Activated gamma-delta T cell treated with Interleukin-2 at 50 U/mL for 16 hours (primary cell): ENCODE results near the gene PPFIBP2.

ENCODE experiments used
- DNase-seq: peaks from one replicate; pipeline ENCODE4 v3.0.0-alpha.2; 2020

PPFIBP2 gene

DNA sequence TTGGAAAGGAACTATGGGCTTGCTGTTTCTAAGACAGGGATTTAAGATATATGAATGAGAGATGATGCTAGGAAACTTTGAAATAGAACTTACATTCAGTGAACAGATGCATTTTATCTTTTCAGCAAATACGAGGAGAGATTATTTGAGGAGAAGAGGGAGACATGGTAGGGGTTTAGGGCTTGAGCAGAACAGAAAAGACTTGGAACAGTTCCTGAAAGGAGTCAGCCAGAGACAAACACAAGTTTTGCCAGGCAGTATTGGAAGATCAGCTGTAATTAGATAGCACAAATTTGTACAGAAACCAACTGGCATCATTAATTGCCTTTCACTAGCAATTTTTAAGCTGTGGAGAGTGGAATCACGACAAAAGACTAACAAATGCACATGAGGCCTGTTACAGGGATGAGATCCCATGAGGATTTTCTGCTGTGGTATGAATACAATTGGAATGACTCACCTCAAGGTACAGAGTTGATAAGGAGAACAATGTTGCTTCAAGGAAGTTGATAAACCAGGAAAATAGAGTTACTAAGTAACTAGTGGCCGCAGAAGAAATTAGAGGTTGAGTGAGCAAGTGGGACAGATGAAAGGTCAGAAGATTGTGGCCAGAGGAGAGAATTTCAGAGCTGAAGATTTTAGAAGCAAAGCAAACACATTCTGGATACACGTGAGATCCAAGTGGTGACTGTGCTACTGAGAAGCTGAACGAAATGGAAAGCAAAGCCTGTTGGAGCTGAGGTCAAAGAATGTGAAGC lies 91.6 kb downstream of the PPFIBP2 start:
- DNase-seq, result no peak

DNA sequence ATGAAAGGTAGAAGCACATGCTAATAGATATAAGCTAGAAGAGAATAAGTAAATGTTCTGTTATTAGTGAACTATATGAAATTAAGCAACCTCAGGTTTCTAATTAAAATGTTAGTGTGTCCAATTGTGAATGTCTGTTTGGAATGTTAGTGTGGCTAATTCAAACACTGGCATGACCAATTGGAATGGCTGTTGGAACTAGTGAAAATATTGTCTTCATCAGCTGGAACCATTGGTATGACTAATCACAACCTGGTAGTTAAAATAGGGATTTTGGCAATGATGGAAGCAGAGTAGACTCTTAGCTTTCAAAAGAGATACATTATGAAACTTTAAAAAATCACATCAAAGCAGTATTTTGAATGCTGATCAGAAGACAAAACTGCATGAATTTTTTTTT lies 92.7 kb downstream of the PPFIBP2 start:
- DNase-seq, result no peak

DNA sequence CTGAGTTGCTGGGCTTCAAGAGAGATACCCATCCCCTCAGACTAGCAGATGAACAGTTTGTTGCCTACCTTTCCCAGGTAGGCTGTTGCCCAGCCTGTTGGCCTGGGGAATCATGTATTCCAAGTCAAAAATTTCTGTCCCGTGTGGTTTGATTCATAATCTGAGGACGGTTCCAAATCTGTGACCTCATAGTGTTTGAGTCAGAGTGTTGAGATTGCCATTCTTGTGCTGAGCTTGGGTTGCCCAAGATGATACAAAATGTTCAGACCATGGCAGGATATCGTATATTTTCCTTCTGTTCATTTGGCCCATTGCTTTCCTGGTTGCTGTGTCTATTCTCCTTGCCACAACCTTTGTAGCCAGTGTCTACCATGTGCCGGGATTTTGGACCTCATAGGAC lies 95.2 kb downstream of the PPFIBP2 start:
- no peak for DNase-seq

DNA sequence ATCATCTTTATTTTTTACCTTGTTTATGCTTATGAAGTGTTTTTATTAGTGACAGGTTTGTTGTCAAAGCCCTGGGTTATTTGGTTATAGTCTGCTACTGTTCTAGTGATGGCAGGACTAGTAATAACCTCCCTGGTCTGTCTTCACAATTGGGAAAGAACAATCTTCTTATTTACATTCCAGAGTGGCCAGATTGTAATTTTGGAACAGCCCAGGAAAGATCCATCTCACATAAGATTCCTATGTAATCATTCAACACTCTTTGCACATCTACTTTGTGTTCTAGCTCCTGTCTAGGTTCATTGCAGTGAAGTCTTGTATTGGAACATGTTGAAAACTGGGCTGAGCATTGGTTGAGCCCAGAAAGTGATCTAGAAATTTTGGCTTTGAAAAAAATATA lies 95.7 kb downstream of the PPFIBP2 start:
- DNase-seq, result no peak

DNA sequence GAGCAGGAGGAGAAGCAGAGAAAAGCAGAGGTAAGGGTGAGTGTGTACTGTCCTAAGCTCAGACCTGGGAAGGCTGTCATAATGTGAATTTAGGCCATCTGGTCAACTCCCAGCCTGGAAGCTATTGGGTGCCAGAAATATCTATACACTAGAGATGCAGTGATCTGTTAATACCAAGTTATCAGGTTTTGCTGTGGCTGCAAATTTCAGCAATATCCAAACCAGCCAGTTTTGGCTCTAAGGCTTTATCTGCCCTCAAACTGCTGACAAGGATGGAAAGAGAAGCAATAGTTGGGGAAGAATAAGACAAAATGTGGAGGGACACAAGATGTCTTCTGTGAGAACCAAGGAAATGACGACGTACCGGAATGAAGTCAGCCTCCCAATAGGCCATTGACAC lies 96.6 kb downstream of the PPFIBP2 start:
- DNase-seq, result no peak

DNA sequence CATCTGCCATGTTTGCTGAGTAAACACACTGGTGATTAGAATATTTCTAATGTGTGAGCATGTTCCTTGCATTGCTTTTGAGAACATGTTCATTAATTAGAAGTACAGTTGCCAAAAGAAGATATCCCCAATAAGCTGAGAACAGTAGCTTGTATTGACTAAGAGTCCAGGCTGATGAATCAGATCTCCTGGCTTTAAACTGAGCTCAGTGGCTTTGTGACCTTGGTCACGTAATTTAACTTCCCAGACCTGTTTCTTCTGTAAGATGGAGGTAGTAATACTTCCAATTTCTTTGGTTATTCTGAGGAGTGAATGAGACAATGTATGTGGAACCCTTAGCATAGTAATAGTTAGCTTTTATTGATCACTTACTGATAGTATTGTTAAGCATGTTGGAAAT lies 97.6 kb downstream of the PPFIBP2 start:
- DNase-seq, result no peak

DNA sequence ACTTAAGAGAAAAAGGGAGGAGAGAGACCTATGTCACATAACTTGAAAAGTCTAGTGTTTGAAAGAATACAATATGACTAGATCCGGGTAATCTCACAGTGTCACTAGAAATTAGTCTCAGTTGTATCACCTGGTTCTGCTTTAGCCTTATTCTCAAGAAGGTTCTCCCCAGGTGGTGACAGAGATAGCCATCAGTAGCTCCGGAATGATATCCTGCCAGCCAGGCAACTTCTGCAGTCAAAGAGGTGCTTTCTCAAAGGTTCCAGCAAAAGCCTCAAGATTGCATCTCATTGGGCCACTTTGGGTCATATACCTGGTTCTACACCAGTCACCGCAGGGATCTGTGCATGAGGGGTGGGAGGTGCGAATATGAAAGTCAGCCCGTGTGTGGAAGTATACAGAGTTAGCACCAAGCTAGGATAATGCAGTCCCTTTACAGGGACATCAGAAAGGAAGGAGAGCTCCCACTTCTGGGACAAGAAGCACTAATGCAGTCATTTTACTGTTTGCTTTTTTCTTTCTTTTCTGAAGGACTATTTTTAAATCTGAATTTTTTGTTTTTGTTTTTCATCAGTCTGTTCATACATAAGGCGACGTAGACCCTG lies 98.4 kb downstream of the PPFIBP2 start:
- DNase-seq, result no peak

DNA sequence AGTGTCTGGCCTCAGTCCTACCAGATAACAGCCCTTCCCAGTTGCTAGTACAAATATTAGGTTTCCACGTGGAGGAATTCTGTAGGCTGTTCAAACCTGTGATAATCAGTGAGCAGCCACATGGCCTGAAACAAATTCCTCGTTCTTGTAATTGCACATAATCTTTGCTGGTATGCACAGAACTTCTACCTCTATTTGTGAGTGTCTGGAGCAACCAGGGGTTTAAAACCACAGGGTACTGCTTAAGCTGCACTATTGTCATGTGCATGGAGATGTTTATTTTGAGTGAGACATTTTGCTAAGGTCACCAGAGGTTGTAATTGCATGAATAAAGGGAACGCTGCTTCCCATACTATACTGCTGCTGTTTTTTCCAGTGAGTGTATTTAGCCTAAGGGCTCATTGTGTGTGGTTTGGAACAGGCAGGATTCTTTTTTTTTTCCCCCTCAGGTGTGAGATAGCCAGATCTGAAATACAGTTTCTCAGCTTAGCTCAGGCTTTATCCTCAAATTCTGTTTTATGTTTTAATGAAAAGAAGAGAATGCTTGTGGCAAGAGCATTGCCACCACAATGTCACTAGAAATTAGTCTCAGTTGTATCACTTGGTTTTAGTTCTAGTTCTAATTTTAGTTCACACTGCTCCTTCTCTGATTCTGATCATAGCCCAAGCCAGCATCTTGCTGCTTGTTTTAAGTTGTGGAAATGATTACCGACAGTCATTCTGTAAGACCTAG lies 99.0 kb downstream of the PPFIBP2 start:
- DNase-seq, result no peak

DNA sequence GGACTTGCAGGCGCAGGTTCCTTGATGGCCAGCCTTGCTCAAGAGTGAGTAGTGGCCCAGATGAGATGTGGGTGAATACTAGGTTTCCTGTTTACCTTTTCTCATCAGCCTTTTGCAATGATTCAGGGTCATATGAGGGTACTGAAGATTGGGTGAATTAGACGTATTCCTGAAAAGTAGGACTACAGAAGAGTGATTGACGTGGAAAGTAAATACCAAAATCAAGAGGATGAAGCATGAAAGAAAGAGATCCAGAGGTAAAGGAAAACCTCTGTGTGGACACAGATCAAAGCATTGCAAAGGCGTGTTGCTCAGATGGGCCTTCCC lies 99.6 kb downstream of the PPFIBP2 start:
- DNase-seq, result no peak

DNA sequence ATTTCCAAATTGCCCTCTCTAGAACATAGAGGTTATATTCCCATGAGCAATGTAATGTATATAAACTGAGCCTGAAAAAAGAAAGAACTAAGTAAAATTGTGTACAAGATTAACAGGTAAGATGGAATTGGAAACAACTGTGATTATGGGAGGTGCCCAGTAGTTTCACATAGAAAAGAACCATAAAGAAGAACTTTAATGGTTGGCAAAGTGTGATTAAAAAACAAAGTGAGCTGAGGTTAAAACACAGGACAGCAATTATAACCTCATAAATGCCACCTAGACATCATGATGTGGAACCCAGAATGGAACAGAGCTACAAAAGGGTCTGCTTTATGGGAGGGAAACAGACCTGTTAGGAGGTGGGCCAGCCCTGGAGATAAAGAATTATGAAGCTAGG lies 100.9 kb downstream of the PPFIBP2 start:
- DNase-seq, result no peak

DNA sequence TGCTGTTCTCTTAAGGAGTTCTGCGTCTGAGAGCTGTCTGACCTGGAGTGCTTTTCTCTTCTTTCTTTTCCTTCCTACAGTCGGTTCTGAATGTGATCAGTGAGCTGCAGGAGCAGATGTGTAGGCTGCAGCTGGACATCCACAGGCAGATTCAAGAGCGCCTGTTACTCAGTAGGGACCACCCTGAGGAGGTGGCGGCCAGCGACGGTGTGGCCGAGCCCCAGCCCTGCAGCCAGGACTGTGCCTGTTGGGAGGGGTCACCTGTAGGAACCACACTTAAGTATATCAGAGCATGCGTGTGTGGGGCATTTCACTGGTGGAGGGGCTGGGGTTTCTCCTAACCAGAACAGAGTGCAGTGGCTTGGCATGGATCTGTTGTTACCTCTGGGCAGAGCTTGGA lies 103.2 kb downstream of the PPFIBP2 start:
- DNase-seq, result no peak

DNA sequence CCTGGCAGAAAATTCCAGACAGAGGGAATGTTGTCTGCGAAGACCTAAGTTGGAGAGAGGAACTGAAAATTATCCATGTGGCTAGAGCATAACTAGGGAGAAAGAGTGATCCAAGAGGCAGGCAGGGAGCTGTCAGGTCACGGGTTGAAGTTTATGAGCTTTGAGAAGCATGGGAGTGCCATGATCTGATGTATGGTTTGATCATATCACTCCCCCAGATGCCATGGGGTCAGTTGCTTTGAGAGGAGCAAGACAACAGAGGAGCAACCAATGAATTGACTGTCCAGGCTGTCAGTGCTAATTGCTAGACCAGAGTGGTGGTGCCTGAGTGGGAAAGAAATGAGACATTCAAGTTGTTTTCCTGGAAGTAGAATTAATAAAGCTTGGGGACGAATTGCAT lies 105.5 kb downstream of the PPFIBP2 start:
- DNase-seq, result no peak

DNA sequence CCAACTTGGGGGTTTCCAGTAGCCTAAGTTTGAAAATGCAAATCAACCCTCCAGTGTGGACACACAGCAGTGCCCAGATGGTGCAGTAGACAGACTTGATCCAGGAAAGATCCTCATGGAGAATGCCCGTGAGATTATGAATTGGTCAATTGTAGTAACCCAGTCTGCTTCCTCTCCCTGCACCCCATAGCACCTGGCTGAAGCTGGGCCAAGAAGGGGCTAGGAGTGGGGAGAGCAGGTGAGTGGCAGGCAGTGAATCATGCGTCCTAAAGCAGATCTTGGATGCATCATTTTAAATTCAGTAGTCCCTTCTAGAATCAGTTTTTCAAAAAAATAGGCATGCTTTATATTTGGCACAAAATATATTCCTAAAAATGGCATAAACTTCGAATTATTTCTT lies 107.3 kb downstream of the PPFIBP2 start:
- DNase-seq, result no peak

DNA sequence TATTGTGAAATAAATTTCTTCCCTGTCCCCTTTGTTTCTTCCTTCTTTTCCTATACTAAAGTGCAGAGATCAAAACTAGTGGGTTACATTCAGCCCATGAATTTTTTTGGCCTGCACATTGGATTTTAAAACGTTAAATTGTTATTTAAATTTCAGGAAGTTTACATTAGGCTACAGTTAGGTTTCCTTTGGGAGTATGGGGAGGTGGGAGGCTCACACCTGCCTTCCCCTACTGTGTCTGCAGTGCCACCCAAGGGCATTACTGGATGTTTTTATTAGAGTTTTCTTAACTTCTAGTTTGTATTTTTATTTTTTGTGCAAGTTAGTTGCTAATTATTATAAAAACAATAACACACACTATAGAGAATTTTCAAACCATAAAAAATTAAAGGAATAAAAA lies 107.8 kb downstream of the PPFIBP2 start:
- DNase-seq, result no peak

DNA sequence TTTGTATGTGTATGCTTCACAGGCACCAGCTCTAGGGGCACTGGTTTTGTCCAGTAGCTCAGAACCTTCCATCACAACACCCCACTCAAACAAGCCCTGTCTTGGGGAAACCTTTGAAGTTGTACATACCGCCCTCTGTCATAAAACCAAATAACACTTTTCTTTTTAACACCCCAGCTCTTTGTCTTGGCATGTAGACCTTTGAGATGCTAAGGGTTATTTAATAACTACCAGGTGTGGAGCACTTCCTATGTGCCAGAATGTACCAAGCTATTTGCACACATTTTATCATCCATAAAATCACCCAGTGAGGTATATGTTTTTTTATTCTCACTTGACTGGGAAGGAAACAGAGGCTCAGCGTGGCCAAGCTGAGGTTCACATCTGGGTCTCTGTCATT lies 108.9 kb downstream of the PPFIBP2 start:
- no peak for DNase-seq

DNA sequence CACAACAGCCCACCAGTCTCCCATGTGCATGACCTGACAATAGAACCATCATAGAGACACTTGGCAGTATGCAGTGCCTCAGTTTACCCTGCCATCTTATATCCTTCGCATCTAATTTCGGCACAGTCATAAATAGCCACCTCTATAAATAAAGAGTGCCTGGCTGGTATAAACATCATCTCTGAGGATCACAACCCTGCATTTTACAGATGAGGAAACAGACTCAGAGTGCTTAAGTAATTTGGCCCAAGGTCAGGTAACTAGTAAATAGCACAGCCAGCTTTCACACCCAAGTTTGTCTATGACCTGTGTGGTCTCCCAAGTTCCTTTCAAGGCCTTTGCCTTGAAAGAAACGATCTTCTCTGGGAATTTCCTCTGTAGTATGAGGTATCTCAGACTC lies 114.9 kb downstream of the PPFIBP2 start:
- no peak for DNase-seq

DNA sequence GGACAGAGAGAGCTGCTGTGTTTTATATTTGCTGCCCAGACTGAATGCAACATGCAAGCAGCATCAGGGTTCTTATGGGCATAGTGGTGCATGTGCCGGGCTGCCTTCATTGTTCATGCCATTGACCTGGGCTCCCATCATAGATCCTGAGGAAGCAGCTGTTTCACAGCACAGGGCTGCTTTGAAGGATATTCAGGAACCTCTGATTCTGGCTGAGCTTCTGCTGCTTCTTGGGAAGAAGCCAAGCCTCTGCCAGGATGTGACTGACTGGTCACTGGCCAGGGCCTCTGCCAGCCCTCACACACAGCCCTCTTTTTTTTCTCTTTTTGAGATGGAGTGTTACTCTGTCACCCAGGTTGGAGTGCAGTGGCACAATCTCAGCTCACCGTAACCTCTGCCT lies 116.2 kb downstream of the PPFIBP2 start:
- DNase-seq, result no peak

DNA sequence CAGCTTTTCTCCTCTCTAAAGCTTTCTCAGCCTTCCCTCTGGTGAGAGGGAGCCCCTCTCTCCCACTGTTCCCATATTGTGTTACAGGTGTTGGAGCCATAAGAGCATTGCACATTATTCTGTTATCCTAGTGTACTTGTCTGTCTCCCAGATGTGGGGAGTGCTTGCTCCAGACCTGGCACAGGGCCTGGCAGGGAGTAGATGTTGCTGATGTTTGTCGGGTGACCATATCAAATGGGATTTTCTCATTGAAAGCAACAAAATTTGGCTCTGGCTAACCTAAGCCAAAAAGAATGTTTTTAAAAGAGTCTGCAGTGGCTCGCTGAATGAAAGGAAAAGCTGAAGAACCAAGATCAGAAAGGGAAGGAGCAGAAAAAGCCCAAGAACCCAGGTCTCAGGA lies 118.4 kb downstream of the PPFIBP2 start:
- no peak for DNase-seq

DNA sequence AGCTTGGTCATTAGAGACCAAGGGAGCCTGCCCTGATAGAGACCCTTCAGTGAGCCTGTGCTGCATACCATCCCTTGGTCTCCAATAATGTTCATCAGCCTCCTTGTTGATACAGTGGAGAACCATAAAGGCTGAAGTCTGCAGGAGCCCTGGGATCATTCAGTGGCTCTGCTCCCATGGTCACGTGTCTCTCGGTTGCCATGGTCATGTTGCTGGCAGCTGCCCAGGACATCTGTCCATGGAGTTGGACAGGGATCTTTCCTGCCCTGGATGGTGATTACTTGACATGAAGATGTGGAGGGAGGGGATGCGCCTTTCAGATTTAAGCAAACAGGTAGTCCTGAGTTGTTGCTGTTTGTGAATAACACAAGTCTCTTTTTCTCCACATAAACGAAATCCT lies 121.3 kb downstream of the PPFIBP2 start:
- no peak for DNase-seq

DNA sequence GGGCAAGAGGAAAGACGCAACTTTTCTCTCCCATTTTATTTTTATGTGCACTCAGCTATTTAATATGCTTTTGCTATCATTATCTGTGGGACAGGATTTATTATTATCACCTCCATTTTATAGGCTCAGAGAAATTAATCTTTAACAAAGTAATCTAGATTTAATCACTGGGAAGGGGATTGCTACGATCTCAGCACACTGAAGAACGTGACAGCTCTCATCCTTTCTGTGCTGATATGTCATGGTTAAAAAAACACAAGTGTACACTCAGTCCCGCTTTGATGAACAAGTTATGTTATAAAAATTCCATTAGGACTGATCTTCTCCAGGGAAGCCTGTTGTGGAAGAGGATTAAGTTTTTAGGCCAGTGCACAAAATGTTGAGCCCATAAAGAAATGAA lies 121.9 kb downstream of the PPFIBP2 start:
- DNase-seq, result no peak

DNA sequence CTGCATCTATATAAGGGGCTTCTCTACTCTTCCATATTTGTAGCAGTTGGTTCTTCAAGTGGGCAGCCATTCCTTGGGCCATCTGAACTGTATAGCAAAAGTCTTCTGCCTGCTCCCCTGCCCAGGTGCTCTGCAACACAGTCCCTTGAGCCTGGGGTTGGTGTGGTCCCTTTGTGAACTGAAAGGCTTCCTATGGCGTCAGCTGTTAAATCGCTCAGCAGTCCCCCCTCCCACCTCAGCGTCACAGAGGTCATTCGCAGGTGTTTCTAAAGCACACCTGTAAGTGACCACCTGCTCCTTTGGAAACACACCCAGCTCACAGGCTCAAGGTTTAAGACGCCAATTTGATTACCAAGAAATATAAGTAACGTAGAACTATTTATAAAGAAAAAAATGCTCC lies 122.6 kb downstream of the PPFIBP2 start:
- DNase-seq, result no peak

DNA sequence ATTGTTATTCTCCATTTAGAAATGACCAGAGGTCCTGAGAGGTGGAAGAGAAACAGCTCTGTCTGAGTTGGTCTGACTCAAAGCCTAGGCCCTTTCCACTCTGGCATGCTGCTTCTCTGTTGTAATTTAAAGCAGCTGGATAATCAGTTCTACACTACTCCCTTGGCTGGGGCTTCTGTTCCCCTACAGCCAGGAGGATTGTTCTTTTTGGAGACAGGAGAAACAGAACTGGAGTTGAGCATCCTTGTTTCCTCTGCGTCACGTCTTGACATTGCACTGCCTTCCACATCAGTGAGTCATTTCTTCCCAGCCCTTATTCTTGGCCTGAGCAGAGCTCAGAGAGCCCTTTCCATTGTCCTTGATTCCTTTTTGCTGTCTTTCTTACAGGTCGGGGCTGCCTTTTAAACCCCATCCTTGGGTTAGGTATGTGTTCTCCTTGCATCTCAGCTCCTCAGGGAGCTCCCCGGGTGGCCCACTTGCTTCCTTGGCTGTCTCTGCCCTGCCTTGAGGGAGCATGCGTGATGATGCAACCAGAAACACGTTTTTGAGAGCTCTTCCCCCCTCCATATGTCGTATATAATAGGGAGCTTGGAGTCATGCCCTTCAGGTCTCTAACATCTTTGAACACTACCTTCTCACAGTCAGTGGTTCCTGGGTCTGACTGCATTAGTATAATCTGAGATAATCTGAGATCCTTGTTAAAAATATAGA lies 123.8 kb downstream of the PPFIBP2 start:
- DNase-seq, result no peak

DNA sequence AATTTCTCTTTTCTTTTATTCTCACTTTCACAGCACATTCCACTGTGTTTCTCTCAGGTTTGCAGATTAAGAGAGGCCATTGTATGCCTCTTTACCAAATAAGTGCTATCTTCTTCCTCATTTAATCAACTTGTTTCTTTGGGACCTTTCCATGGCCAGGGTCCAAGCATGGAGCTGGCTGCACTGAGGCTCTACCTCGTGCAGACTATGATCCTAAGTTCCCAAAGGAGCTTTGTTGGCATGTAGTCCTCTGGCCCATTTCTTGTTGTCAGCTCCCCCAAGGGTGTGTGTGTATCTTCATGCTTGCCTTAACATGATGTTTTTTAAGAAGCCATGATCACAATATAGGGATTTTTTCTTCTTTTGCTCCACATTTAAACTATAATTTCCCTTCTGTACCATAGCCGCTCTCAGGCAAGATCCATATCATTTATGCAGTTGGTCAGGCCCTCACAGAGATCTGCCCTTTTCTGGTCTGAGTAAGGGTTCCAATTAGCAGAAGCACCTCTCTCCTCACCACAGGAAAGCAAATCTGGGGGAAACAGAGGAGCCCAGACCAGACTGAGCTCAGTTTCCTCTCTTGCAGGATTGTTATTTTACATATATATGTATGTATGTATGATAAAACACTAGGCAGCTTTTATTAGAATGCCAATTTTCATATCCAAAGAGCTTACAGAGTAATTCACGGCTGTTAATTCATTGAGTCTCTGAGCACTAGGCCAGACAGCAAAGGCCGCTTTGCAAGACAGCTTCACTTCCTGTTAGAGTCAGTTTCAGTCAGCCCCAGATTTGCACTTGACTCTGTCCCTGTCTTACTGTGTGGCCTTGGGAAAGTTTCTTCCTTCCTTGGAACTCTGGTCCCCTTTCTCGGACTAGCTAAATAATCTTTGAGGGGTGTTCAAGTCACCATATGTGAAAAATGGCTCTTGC lies 125.2 kb downstream of the PPFIBP2 start:
- DNase-seq, result no peak
